PC-3 (cell line): ENCODE data around the gene HSFX4.

Experiments used
- CTCF ChIP-seq: fragments of 300-600 bp; sonication (generic); conservative IDR thresholded peaks from 2 replicates; pipeline ENCODE4 v1.5.1; 2017; ENCODE audit warnings: antibody characterized with exemption, low read depth, mild to moderate bottlenecking, low read length
- EZH2phosphoT487 ChIP-seq: fragments of 300-600 bp; sonication (generic); IDR thresholded peaks from 2 replicates; pipeline ENCODE4 v1.6.1; 2018; ENCODE audit warnings: mild to moderate bottlenecking, antibody characterized with exemption, low read length, borderline replicate concordance

DNA sequence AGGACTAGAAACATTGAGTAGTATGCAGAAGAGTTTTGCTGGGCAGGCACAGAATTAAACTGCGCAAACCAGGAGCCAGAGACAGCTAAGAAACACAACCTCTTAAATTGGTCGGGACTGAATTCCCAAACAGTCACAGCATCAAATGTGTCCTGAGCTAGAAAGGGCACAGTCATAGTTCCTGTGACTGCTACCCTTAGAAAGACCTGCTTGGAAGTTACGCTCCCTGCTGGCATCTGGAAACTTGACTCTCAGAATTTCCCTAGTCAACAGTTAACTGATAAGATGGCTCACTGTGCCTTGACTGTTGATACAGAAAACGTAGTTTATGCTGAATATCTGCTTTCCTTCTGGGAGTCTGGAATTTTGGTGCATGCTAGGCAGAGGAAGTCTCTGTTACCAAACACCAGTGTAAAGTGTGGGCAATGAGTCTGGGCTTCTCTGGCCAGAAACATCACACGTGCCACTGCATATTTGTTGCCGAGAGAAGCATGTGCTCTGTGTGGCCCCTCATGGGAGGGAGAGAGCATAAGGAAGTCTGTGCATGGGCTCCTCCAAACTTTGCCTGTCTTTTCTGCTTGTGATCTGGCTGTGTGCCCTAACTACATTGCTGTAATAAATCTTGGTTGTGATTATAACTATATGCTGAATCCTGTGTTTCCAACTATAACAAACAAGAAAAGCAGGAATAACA, 20.5 kb downstream of the HSFX4 start:
- TF ChIP-seq CTCF (no peak), EZH2phosphoT487 (no peak)
